ENCODE measurements around the gene DPYSL3. TPM values are rescaled to one million over a fixed set of nuclear protein-coding genes. Genes with fewer than 3 reads are reported as not detected.
A peak's percentile ranks its signal among the peaks of the same experiment; 100 is the strongest.

DPYSL3 gene
- total RNA-seq, 4 donors from 2014 or later: 5.2 to 62.9 (median 14.0) TPM

DNA sequence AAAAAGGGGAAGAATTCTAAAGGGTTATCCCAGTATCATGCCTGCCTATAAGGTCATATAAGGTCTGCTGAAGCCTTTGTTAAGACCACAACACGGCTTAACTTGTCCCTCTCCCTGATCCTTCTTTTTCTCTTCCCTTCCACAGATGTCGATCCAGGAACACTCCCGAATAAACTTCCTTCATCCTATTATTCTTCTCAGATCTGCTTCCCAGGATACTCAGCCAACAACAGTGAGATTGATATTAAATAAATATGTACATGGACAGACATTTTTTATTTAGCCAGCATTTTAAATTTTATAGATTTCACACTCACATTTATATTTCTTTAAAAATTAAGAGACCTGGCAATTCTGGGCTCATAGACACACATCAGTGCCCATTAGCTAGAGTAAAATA, 44.1 kb downstream of the DPYSL3 start:
- no peaks in the 10 kb centered on the region for H3K36me3 ChIP-seq
- no peaks in the 10 kb centered on the region for H3K9me3 ChIP-seq
- no peak for TF ChIP-seq POLR2A (IDR thresholded peaks at IDR 0.05)
- TF ChIP-seq, protein P1, sequence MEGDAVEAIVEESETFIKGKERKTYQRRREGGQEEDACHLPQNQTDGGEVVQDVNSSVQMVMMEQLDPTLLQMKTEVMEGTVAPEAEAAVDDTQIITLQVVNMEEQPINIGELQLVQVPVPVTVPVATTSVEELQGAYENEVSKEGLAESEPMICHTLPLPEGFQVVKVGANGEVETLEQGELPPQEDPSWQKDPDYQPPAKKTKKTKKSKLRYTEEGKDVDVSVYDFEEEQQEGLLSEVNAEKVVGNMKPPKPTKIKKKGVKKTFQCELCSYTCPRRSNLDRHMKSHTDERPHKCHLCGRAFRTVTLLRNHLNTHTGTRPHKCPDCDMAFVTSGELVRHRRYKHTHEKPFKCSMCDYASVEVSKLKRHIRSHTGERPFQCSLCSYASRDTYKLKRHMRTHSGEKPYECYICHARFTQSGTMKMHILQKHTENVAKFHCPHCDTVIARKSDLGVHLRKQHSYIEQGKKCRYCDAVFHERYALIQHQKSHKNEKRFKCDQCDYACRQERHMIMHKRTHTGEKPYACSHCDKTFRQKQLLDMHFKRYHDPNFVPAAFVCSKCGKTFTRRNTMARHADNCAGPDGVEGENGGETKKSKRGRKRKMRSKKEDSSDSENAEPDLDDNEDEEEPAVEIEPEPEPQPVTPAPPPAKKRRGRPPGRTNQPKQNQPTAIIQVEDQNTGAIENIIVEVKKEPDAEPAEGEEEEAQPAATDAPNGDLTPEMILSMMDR (IDR thresholded peaks at IDR 0.05): no peak
- intact Hi-C loops (cut with DNase I): no loop called here
- no peak overlapping the region for H3K4me3 ChIP-seq
- peak overlapping the region in 1 of 4 donors; percentile 29 for H3K27ac ChIP-seq
- 62 to 71% methylated on average over 3 of the region's 3 CpGs for WGBS, 2 donors
- peaks cover 0 to 20% (median 3%) of the 10 kb centered on the region in 3 donors for H3K4me1 ChIP-seq
- DNase-seq: no peak
- no peaks in the 10 kb centered on the region for H3K27me3 ChIP-seq

DNA sequence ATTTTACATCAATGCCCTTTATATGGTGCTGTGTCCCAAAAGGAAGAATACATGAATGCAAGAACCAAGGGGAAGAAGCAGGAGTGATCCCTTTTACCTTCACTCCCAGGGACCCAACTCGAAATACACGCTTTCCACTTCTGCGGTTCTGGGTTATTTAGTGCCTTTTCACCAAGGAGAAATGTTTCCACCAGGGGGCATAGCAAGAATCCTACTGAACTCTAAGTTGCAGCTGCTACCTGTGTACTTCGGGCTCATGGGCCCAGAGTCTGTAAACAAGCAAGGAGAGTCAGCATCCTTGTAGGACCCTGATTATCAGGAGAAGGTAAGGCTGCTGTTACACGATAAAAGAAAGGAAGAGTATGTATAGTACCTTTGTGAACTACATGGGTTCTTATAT, 45.7 kb downstream of the DPYSL3 start:
- no peaks in the 10 kb centered on the region for H3K9me3 ChIP-seq
- no peaks in the 10 kb centered on the region for H3K27me3 ChIP-seq
- no peak overlapping the region for H3K4me3 ChIP-seq
- intact Hi-C loops (cut with DNase I): no loop called here
- DNase-seq: no peak
- H3K4me1 ChIP-seq: peaks cover 0 to 20% (median 3%) of the 10 kb centered on the region in 3 donors
- 58 to 79% methylated on average over 4 to 5 of the region's 5 CpGs for WGBS, 2 donors
- no peaks in the 10 kb centered on the region for H3K36me3 ChIP-seq
- H3K27ac ChIP-seq: no peak overlapping the region
- TF ChIP-seq POLR2A (IDR thresholded peaks at IDR 0.05): no peak
- TF ChIP-seq, protein P1 (IDR thresholded peaks at IDR 0.05): peak in 5 of 6 experiments; percentile 33 to 46 (median 44)

DNA sequence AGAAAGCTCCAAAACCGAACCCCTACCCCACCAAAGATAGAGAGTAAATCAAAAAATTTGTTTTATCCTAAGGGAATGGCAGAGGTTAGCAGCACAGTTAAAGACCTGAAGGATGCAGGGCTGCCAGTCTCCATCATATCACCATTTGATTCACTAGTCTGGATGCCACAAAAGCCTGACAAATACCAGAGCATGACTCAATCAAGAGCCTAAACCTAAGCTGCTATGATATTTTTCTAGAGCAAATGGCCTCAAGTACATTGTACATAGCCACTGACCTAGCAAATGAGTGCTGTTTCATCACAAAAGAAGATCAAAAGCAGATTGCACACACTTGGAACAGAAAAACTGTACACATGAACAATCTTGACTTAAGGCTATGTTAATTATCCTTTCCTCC, 48.0 kb downstream of the DPYSL3 start:
- Histone ChIP-seq H3K27me3 (no peaks in the 10 kb centered on the region), H3K9me3 (no peaks in the 10 kb centered on the region), H3K4me3 (no peak overlapping the region), H3K4me1 (peaks cover 0 to 8% (median 3%) of the 10 kb centered on the region in 3 donors), H3K36me3 (no peaks in the 10 kb centered on the region), H3K27ac (no peak overlapping the region)
- no peak for DNase-seq
- TF ChIP-seq, protein P1 (IDR thresholded peaks at IDR 0.05): no peak
- no peak for TF ChIP-seq POLR2A (IDR thresholded peaks at IDR 0.05)
- WGBS, 2 donors: 64 to 73% methylated on average over 1 of the region's 1 CpG
- intact Hi-C loops (cut with DNase I): no loop called here

DNA sequence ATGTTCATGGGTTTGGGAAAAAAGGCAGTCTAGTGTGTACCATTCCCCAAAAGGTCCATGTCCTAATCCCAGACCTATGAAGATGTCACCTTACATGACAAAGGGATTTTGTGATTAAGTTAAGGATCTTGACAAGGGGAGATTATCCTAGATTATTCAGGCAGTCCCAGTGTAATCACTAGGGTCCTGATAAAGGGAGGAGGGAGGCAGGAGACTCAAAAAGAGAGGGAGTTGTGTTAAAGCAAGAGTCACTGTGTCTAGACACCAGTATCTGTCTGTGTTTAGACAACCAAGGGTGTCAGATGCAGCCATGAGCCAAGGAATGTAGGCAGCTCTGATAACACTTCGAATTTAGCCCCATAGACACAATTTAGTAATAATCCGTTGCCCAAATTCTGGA, 49.5 kb downstream of the DPYSL3 start:
- TF ChIP-seq POLR2A (IDR thresholded peaks at IDR 0.05): no peak
- TF ChIP-seq, protein P1 (IDR thresholded peaks at IDR 0.05): no peak
- no peaks in the 10 kb centered on the region for H3K36me3 ChIP-seq
- peak overlapping the region in 1 of 4 donors; percentile 25 for H3K27ac ChIP-seq
- no peak overlapping the region for H3K4me3 ChIP-seq
- DNase-seq: no peak
- intact Hi-C loops (cut with DNase I): no loop called here
- WGBS, 2 donors: 54 to 56% methylated on average over 2 of the region's 2 CpGs
- peaks cover 0 to 4% (median 0%) of the 10 kb centered on the region in 4 donors for H3K27me3 ChIP-seq
- no peaks in the 10 kb centered on the region for H3K9me3 ChIP-seq
- H3K4me1 ChIP-seq: peaks cover 0 to 9% (median 4%) of the 10 kb centered on the region in 3 donors

DNA sequence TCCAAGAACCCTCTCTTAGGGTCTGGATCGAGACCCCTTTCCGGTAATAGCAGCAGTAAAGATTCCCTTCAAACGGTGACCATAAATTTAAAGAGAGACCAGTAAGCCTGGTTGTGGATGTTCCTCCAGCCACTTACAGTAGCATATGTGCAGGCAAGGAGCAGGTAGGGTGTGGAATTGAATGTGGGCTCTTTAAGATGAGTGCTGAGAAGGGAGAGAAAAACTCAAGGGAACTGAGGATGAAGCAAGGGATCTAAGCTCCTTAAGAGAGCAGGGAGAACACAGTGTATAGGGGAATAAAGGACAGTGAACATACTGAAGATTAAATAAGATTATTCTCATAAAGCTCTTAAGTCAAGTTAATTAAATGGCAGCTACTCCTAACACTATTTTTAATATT, 51.3 kb downstream of the DPYSL3 start:
- peaks cover 0 to 14% (median 0%) of the 10 kb centered on the region in 4 donors for H3K27me3 ChIP-seq
- TF ChIP-seq, protein P1 (IDR thresholded peaks at IDR 0.05): no peak
- TF ChIP-seq POLR2A (IDR thresholded peaks at IDR 0.05): no peak
- no peak for DNase-seq
- H3K27ac ChIP-seq: peak overlapping the region in 1 of 4 donors; percentile 25
- H3K36me3 ChIP-seq: no peaks in the 10 kb centered on the region
- peaks cover 0 to 25% (median 8%) of the 10 kb centered on the region in 3 donors for H3K4me1 ChIP-seq
- 82 to 100% methylated on average over 3 of the region's 3 CpGs for WGBS, 2 donors
- no peaks in the 10 kb centered on the region for H3K9me3 ChIP-seq
- intact Hi-C loops (cut with DNase I): loop anchor here (5.0 kb wide), 1 partner anchor 104 kb away; no protein-coding TSS in a partner anchor
- no peak overlapping the region for H3K4me3 ChIP-seq

All from esophagus squamous epithelium (tissue), 5 donors.